NCI-H2107 (cell line): ENCODE results near the gene TNNT2.

ENCODE experiments used
- DNase-seq: peaks from one replicate; lab custom pipeline; 2025; lab: John Stamatoyannopoulos, UW

TNNT2 gene

DNA sequence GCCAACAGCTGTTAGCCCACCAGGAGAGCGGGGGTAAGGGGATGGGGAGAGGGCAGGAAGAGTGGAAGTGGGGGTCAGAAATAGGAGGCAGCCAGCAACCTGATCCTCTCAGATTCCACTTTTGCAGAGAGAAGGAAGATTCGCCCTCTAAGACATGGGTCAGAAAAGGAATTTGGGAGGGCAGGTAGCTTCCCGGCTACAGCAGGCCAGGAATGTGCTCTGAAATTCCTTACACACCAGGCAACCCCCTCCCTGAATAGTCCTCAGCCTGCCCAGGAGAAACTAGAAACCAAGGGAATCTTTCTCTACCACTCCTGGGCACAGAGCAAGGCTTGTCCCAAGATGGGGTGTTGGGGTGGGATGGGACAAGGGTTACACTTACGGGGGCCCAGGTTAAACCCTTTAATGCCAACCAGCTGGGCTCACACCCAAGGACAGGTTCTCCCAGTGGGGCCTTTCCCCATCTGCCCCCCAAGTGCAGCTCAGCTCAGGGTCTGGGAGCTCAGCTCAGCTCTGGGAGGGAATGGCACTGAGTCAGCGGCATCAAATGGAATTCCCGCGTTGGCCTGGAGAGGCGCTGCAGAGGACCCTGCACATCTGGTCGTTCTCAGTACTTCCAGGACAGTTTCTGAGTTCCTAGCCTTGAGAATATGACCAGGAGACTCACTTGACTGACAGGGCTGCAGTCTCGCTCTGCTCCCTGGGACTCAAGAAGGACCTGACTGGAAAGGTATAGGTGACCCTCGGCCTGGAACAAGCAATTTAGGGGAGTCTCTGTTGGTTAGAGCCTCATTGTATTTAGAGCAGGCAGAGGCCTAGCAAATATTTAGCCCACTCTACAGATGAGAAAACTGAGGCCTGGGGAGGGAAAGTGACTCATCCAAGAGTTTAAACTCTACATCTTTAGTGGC is 761 bp downstream of the TNNT2 start:
- no peak for DNase-seq

DNA sequence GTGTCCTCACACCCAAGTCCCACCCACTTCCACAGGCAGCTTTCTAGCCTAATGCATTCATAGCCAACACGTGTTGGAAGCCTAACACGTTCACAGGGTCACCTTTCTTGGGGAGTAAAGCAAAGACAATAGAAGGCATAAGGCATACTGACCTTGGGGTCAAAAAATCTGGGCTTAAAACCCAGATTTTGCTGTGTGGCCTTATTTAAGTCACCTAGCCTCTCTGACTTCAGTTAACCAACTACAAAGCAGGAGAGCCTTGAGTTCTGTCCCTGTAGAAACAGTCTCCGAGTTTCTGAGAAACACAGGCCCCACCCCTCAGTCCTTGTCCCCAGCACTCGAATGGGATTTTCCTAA is 1.4 kb downstream of the TNNT2 start:
- no peak for DNase-seq

DNA sequence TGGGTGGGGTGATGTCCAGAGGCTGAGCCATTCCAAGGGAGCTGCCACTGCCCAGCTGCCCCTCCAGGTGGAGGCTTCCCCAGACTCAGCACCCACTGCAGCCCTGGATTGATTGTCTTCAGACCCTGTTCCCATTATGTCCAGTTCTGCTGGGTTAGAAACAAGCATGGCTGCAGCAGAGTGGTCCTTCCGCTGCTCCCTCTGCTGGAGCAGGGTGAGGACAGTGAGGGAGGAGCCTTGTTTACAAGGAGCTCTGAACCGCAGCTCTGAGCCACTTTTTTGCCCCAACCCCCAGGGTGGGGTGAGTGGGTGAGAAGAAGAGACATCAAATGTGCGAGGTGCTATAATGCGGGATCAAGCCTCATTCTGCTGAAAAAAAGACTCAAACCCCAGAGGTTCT is 2.3 kb downstream of the TNNT2 start:
- no peak for DNase-seq

DNA sequence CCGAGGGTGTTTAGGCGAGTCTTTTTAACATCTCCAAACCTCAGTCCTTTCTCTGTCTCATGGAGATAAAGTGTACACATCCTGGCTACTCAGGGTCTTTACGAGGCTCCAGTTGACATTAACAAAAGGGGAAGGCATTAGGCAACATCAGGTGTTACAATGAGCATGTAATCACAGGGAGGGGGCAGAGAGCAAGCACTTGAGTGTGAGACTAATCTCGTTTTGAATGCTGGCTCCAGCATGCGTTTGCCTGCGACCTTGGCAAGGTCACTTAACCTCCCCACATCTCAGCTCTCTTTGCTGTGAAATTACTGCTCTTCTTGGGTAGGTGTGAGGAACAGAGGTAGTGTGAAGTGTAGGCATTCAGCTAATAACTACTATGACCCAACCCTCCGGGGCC is 3.1 kb downstream of the TNNT2 start:
- DNase-seq, result no peak

DNA sequence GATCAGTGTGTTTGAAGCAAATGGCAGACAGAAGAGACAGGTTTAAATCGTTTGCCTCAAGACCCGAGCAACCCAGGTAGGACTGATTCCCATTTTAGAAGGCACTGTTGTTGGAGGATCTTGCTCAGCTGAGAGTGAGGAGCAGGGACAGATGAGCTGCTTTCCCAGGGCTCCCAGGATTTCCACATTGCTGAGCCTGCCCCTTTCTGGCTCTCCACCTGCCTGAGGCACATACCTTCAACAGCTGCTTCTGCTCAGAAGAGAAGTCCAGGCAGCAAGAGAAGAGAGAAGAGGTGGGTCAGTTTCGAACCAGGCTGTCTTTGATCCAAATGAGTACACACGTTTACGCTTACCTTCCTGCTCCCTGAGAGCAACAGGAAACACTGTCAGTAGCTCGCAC is 5.7 kb downstream of the TNNT2 start:
- no peak for DNase-seq

DNA sequence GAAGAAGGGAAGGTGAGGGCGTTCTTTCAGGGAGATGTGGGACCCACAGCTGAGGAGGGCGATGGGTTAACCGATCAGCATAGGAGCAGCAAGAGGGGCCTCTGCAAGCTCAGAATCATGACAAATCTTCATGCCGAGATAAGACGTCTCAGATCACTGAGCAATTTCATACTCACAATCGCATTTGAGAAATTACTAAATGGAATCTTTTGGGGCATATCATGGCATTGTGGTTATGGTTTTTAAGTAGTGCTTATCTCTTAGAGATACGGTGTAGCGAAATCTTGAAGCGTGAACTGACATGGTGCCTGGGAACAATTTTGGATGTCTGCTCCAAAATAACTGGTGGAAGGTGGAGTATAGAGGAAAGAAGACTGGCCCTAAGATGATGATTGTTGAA is 6.2 kb downstream of the TNNT2 start:
- DNase-seq, result no peak

DNA sequence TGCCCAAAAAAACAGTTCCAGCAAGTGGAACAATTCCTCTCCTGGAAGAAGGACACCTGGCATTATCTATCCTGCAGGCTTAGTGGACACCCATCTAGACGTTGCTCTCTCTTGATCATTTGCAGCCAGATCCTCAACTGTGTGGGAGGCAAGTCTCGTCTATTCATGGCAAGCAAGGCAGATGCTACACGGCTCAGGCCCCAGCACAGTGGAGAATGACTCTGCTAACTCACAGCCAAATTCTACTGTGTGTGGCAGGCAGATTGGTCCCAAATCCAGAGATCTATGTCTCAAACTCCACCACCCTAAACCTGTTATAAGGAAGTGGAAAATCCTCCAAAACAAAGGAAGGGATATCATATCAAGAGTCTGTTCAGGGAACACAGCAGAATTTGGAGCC is 7.0 kb downstream of the TNNT2 start:
- no peak for DNase-seq

DNA sequence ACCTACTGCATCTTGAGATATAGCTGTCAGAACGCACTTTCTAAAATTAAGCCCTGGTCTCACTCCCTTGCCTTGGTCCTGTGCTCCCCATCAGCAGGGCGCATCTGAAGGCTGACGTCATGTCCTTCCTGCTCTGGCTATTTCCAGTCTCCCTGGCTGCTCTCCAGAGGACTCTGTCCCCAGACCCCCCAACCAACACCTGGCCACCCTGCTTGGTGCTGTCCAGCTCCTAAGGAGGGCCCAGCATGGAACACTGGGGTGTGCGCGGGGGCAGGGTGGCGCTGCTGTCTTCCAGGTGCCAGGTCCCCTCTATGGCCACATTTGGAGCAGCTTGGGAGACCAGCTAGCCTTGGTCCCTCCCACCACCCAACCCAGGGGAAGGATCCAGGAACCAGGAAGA is 8.3 kb downstream of the TNNT2 start:
- DNase-seq, result no peak

DNA sequence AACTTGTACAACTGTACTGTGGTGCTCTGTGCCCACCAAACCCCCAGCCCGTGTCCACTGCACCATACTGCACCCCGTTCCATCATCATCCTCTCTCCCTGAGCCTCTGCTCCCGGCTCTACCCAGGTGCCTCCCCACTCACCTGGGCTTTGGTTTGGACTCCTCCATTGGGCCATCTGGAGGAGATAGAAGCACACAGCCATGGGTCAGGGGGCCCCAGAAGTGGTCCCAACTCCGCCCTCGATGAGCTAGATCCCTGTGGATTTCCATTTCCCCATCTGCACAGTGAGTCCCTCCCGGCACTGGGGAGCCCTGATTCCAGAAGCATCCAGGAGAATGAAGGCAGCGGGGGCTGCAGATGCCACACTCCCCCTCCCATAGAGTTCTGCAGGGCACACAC is 10.8 kb downstream of the TNNT2 start:
- DNase-seq, result no peak

DNA sequence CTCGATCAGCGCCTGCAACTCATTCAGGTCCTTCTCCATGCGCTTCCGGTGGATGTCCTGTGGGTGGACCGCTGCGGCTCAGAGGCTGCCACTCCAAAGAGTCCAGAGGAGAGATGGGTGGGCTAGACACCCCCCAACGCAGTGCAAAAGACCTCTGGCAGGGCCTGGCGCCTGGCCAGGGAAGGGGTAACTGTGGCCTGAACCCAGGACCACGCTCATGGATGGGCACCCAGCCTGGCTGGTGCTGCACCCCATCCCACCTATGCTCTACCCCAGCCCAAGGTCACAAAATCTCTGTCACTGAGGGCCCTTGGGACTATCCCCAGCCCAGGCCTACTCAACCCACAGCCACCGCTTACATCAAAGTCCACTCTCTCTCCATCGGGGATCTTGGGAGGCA is 12.2 kb downstream of the TNNT2 start:
- no peak for DNase-seq

DNA sequence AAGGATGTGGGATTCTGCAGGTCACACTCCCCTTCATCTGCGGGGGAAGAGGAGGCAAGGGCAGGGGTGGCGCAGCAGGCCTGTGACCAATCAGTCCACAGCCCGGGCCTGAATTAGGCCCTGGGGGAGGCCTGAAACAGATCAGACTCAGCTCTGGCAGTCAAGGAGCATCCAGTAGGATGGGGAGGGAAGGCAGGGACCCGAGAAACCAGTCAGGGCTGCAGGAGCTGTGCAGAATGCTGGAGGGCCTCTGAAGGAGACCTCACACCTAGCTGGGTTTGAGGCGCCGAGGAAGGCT is 12.7 kb downstream of the TNNT2 start:
- DNase-seq, result no peak

DNA sequence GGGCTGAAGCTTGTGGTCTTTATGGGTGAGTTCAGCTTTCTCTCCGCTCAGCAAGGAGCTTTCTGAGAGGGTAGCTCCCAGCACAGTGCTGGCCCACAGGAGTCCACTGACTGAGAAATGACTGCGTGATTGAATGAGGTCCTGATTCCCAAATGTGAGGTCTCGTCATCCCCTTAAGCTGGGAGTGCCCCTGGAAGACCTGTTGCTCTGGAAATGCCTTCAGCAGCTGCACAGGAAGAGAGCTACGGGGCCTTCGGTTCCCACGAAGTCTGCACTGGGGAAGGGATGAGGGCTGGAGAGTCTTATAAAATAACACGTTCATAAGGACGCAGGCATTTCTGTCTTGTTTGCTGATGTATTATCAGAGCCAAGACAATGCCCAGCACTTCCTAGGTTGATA is 14.0 kb downstream of the TNNT2 start:
- DNase-seq, result no peak

DNA sequence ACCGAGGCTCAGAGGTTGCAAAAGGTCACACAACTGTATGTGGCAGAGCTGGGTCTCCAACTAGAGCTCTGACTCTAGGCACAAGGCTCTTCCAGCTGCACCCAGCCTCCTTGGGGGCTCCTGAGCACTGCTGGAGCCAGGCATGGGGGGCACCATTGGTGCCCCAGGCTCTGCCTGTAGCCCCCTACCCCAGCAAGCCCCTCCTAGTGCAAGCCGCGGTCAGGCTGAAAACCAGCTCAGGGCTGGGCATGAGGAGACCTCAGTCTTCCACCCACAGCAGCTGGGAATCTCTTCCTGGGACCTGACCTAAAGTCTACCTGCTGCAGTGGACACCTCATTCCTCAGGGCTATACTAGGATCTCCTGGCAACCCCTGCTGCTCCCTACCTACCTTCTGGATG is 14.6 kb downstream of the TNNT2 start:
- no peak for DNase-seq

DNA sequence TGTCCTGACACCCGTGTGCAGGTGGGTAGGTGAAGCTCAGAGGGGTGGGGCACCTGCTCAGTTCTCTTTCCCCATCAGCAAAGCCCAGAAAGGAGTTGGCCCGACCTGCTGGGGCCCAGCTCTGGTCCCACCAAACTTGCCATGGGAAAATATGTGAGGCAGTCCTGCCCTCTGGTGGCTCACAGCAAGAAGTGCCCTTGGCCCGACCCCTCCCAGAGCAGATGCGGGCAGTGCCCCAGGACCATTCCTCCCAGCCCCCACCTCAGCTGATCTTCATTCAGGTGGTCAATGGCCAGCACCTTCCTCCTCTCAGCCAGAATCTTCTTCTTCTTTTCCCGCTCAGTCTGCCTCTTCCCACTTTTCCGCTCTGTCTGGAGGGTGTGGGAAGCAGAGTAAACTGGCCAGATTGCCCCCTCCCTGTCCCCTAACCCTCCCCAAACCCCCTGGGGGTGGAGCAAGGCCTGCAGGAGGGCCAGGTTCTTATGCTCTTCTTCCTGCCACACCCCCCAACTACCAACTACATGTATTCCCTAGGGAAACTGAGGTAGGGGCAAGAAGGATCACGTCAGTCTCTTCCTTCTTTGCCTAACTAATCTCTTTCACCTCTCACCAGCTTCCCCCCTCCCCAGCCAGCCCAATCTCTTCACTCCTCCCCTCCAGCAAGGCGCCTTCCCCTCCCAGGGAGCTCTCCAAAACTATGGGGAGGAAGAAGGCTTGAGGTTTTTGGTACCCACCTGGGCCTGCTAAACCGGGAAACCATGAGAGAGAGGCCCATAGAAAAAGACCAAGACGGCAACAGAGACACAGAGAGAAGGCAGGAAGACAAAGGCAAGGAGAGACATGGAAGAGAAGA is 15.6 kb downstream of the TNNT2 start:
- no peak for DNase-seq

DNA sequence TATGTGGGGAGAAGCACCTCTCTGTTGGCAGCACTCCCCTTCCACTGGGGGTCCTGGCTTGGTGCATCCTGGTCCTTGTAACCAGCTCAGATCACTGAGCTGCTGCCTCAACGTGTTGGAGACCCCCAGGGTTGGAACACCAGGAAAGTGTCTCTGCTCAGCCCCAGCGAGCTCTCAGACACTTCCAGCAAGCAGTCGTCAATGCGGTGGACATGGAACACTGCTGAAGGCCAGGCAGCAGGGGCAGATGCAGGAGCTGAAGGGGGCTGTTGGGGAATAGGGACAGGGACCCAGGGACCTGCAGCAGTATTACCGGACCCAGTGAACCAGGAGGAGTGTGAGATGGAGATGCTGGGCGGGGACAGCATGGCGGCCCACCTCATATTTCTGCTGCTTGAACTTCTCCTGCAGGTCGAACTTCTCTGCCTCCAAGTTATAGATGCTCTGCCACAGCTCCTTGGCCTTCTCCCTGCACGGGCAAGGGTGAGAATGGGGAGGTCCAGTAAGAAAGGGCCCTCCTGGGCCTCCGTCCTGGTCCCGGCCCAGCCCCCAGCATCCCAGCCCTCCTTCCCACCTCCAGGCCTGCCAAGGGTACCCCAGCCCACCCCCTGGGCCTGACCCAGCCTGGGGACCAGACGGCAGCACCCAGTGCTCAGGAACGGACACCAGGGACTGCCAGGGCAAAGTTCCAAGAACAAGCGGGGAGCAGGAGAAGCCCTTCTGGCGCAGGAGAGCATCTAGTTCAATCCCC is 16.4 kb downstream of the TNNT2 start:
- no peak for DNase-seq

DNA sequence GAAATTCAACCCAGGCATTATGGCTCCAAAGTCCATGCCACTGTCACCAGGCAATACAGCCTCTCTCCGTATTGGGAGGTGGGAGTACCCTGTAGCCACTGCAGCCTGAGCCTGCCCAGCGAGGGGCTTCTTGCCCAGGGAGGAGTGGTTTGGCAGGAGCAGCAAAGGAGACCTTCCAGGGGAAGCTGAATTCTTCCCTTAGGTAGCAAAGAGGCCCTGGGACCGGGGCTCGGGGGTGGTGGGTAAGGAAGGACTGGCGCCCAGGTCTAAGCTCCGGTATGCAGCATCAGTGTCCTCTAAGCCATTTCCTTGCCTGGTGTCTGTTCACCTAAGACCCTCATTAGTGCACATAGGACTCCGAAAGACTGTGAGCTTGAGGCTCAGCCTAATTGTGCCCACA is 17.0 kb downstream of the TNNT2 start:
- DNase-seq, result no peak

DNA sequence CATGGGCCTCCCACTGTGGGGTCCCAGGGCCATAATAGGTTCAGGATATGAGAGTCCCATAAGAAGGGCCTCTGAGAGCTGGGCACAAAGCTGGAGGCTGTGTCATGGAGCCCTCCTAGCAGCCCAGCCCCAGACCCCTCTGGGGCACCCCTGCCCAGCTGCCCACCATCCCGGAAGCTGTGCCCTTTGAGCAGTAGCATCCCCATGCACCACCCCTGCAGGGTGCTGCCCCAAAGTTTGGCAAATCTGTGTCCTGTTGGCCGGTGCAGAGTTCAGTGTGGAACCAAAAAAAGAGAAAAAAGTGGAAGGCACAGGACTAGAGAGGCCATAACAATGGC is 17.6 kb downstream of the TNNT2 start:
- no peak for DNase-seq

DNA sequence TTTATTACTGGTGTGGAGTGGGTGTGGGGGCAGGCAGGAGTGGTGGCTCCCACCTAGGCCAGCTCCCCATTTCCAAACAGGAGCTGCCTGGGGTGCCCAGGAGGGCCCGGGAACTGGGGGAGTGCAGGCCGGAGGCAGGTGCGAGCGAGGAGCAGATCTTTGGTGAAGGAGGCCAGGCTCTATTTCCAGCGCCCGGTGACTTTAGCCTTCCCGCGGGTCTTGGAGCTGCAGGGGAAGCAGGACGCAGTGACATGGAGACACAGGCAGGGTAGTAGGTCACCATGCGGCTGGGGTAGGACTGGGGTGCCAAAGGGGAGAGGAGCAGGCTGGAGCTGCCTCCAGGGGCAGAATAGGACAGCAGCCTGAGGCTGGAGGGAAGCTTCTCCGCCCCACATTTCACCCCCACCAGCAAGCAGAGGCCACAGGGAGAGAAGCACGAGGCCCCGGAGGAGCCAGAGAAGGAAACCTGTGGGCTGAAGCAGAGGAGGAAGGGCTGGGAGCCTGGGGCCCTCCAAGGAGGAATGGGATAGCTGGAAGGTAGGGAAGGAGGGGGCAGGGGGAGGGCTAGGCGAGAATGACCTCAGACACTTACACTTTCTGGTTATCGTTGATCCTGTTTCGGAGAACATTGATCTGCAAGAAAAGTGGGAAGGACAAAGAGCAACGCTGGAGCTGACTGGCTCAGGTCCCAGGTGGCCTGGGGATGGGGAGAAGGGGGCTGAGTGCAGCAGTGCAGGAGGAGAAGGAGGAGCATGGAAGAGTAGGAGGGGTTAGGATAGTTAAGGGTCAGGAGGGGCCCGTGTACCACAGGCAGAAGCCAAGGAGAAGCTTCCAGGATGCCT is 18.2 kb downstream of the TNNT2 start:
- DNase-seq, result no peak

DNA sequence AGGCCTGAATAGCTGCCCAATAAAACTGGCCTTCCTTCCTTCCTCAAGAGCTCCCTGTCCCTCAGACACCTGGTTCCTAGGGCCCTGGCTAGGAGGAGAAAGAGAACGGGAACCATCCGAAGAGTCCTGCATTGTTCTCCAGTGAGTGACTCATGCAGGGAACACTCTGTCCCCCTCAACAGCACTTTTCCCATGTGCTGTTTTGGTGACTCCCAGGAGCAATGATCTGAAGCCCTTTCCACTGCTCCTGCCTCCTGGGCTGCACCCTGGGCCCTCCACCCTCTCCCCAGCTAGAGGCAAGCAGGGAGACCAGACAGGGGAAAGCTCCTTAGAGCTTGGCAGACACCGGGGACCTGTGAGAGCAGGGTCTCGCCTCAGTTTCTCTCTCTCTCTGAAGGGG is 18.9 kb downstream of the TNNT2 start:
- DNase-seq, result no peak

DNA sequence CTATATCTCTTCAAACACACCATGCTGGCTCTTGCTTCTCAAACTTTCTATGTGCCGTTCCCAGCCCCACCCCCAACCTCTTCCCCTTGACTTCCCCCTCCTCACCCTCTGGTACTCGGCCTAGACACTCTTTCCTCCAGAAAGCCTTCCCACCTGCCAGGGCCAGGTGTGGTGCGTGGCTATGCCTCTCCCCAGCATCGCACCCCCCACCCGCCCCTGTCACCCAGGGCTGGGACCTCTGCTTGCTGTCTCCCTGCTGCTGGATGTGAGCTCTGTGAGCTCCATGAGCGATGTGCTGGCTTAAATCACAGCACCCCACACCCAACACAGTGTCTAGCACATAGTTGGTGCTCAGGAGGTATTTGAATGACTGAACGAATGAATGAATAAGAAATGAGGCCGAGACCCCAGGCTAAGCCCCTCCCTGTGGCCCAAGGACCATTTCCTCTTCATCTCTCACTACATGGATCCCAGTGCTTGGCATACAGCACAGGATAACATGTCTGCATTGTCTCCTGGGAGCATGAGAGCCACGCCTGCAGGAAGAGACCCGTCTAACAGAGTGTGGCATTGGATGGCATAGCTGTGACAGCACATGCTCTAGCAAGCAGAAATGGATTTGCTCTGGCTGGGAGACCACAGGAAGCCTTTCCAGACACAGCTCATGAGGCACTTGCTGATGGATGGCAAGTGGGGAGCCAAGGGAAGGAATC is 19.7 kb downstream of the TNNT2 start:
- DNase-seq, result no peak

DNA sequence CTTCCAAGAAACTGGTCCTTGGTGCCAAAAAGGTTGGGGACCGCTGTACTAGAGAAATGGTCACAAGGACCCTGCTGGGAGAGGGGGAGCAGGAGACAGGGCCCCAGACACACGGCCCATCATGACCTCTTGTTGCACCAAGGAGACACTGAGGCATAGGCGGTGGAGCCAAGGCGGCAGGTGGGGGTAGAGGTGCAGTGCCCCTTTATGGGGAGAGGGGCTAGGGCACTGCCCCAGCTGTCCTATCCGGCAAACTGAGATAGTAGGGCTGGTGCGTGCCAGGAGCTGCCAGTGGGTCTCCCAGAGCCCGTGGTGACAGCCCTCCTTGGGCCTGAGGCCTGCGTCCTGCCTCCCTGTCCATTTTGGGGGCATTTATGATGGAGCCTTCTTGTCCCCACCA is 20.3 kb downstream of the TNNT2 start:
- DNase-seq, result no peak
